ENCODE measurements around the gene SYCP3.

Gene SYCP3

GRCh38 chr12:101700299-101700820 lies 38.9 kb downstream of the SYCP3 start:
- in situ Hi-C loops (cut with MboI; ENCODE audit: low pct_unique_long_range_greater_than_20kb, low sequenced_read_pairs, unreplicated experiment) = no loop called here
- no peak for DNase-seq (ENCODE audit: low spot score)
- TF ChIP-seq CTCF (IDR thresholded peaks at IDR 0.05; ENCODE audit: extremely low read depth, insufficient read depth, missing control alignments) = no peak

GRCh38 chr12:101698800-101699347 lies 40.4 kb downstream of the SYCP3 start:
- in situ Hi-C loops (cut with MboI; ENCODE audit: low pct_unique_long_range_greater_than_20kb, low sequenced_read_pairs, unreplicated experiment) = no loop called here
- DNase-seq (ENCODE audit: low spot score) = peak; percentile 28

GRCh38 chr12:101697930-101698799 lies 41.1 kb downstream of the SYCP3 start:
- TF ChIP-seq CTCF (IDR thresholded peaks at IDR 0.05; ENCODE audit: extremely low read depth, insufficient read depth, missing control alignments) = no peak
- peak; percentile 44 for DNase-seq (ENCODE audit: low spot score)
- in situ Hi-C loops (cut with MboI; ENCODE audit: low pct_unique_long_range_greater_than_20kb, low sequenced_read_pairs, unreplicated experiment) = no loop called here

More at GRCh38 chr12:101698800-101699347, 40.4 kb downstream of the SYCP3 start:
- TF ChIP-seq CTCF (IDR thresholded peaks at IDR 0.05; ENCODE audit: extremely low read depth, insufficient read depth, missing control alignments) = peak; percentile 34

- DNase-seq (ENCODE audit: low spot score) = peak; percentile 82
- no peak for TF ChIP-seq CTCF (IDR thresholded peaks at IDR 0.05; ENCODE audit: extremely low read depth, insufficient read depth, missing control alignments)
- in situ Hi-C loops (cut with MboI; ENCODE audit: low pct_unique_long_range_greater_than_20kb, low sequenced_read_pairs, unreplicated experiment) = no loop called here
These were observed 41.9 kb downstream of the SYCP3 start, which contains the start of gene CHPT1 for GRCh38 chr12:101697197-101697929. Gene CHPT1 (plus strand): TSS chr12:101697640. CDS start chr12:101697862, 222 bp downstream.

- TF ChIP-seq CTCF (IDR thresholded peaks at IDR 0.05; ENCODE audit: extremely low read depth, insufficient read depth, missing control alignments) = no peak
- peak; percentile 57 for DNase-seq (ENCODE audit: low spot score)
- in situ Hi-C loops (cut with MboI; ENCODE audit: low pct_unique_long_range_greater_than_20kb, low sequenced_read_pairs, unreplicated experiment) = no loop called here
These were observed 42.7 kb downstream of the SYCP3 start for GRCh38 chr12:101696251-101697196.

Data from GM13977 (cell line).